ENCODE results near the gene PDE11A. TPM values are rescaled to one million over a fixed set of nuclear protein-coding genes. Genes with fewer than 3 reads are reported as not detected.
A peak's percentile ranks its signal among the peaks of the same experiment; 100 is the strongest.

The PDE11A gene
- total RNA-seq, 6 experiments from 2014 or later = 1.2 to 9.4 (median 6.3) TPM

DNA sequence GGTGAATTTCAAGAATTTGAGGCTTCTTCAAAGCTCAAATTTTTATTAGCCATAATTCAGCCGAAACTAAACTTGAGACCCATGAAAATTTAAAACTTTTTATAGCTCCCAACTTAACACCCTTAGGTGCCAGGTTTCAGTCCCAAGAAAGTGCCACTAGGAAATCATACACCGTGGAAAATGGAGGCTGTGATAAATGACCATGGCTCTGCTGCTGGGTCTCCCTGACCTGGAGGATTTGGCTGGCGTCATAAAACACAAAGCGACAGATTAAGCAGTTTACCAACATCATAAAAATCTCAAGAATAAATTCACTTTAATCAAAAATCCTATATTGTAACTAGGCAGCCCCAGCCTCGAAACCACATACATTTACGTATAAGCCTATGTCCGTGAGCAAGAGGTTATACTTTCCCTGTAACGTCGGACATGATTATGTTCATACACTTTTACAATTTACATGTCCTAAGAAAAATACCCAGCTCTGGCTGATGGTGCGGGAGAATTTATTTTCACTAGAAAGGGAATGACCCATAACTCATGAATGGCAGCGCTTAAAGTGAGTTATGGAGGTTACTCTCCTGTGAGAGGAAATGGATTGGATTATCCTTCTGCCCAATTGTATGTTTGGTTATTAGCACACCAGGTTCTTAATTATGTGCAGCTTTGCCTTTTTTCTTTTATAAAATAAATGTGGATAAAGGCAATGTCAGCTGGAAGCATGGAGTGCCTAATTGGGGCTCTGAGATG, 350.6 kb downstream of the PDE11A start:
- no peaks in the 10 kb centered on the region for H3K9me3 ChIP-seq
- TF ChIP-seq, protein P1, sequence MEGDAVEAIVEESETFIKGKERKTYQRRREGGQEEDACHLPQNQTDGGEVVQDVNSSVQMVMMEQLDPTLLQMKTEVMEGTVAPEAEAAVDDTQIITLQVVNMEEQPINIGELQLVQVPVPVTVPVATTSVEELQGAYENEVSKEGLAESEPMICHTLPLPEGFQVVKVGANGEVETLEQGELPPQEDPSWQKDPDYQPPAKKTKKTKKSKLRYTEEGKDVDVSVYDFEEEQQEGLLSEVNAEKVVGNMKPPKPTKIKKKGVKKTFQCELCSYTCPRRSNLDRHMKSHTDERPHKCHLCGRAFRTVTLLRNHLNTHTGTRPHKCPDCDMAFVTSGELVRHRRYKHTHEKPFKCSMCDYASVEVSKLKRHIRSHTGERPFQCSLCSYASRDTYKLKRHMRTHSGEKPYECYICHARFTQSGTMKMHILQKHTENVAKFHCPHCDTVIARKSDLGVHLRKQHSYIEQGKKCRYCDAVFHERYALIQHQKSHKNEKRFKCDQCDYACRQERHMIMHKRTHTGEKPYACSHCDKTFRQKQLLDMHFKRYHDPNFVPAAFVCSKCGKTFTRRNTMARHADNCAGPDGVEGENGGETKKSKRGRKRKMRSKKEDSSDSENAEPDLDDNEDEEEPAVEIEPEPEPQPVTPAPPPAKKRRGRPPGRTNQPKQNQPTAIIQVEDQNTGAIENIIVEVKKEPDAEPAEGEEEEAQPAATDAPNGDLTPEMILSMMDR (IDR thresholded peaks at IDR 0.05) = no peak
- no peak for TF ChIP-seq POLR2A (IDR thresholded peaks at IDR 0.05)
- no peak overlapping the region for H3K27ac ChIP-seq
- WGBS (ENCODE audit: insufficient coverage, low coverage, low lambda C conversion rate, missing lambda C conversion rate) = 82% methylated on average over 11 of the region's 11 CpGs
- H3K4me1 ChIP-seq = no peaks in the 10 kb centered on the region
- ATAC-seq (no peak), DNase-seq (no peak)
- intact Hi-C loops (cut with DNase I) = no loop called here
- no peaks in the 10 kb centered on the region for H3K36me3 ChIP-seq
- H3K27me3 ChIP-seq = no peaks in the 10 kb centered on the region
- H3K4me3 ChIP-seq = no peak overlapping the region

DNA sequence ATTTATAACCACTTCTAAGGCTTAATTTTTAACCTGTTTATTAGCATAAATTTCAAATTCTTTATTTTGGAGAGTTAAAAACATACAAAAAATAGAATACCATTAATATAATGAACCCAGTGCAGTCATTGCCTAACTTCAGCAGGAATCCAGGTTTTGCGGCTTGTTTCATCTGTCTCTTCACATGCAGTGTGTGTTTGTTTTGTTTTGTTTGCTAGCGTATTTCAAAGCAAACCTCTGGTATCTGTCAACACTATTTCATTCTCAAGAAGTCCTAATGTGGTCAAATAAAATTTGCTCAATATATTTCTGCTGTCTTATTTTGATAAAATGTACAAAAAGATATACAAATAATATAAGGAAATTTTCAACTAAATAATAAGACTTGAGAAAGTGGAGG, 351.5 kb downstream of the PDE11A start:
- peak; percentile 45 to 78 (median 67) for ATAC-seq
- intact Hi-C loops (cut with DNase I) = no loop called here
- 42% methylated on average over 2 of the region's 2 CpGs for WGBS (ENCODE audit: insufficient coverage, low coverage, low lambda C conversion rate, missing lambda C conversion rate)

DNA sequence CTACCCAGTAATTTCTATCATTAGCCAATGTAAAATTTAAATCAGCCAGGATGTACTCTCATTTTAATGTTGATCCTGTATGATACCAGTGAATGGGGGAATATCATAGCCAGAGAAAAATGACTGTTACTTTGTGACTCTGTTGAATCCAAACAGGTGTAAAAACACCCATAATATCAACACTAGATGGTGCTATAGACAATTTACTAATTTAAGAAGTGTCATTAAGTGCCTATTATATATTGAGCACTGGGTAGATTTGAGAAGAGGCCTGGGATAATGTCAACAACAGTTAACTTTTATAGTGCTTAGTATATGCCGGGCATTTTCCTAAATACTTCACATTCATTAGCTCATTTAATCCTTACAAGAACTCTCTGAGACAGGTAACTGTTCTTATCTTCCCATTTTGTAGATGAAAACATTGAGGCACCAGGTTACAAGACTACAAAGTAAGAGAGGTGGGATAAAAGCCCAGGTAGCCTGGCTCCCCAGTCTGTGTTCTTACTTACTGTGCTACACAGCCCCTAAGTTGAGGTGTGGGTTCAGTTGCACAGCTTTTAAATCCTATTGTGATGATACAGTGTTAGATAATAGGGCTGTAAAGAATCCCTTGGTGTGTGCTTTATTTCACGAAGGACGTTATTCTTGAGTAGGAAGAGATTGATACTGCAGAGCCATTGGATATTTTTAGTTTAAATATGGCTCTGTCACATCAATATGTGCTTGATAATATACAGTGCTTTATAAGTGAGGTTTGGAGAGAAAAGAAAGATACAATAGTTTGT, 354.6 kb downstream of the PDE11A start:
- Histone ChIP-seq H3K36me3 (no peaks in the 10 kb centered on the region), H3K27me3 (no peaks in the 10 kb centered on the region), H3K9me3 (no peaks in the 10 kb centered on the region), H3K27ac (no peak overlapping the region), H3K4me1 (no peaks in the 10 kb centered on the region), H3K4me3 (no peak overlapping the region)
- ATAC-seq (no peak), DNase-seq (no peak)
- TF ChIP-seq POLR2A (IDR thresholded peaks at IDR 0.05) = no peak
- TF ChIP-seq, protein P1 (IDR thresholded peaks at IDR 0.05) = peak in 3 of 4 donors; percentile 28 to 38 (median 33)
- intact Hi-C loops (cut with DNase I) = no loop called here
- WGBS (ENCODE audit: insufficient coverage, low coverage, low lambda C conversion rate, missing lambda C conversion rate) = 65% methylated on average over 3 of the region's 3 CpGs

More for the DNA sequence above, 351.5 kb downstream of the PDE11A start:
- Histone ChIP-seq H3K4me1 (no peaks in the 10 kb centered on the region), H3K4me3 (no peak overlapping the region), H3K27ac (no peak overlapping the region), H3K27me3 (no peaks in the 10 kb centered on the region), H3K36me3 (no peaks in the 10 kb centered on the region), H3K9me3 (no peaks in the 10 kb centered on the region)
- no peak for DNase-seq
- no peak for TF ChIP-seq POLR2A (IDR thresholded peaks at IDR 0.05)
- TF ChIP-seq, protein P1 (IDR thresholded peaks at IDR 0.05) = no peak

DNA sequence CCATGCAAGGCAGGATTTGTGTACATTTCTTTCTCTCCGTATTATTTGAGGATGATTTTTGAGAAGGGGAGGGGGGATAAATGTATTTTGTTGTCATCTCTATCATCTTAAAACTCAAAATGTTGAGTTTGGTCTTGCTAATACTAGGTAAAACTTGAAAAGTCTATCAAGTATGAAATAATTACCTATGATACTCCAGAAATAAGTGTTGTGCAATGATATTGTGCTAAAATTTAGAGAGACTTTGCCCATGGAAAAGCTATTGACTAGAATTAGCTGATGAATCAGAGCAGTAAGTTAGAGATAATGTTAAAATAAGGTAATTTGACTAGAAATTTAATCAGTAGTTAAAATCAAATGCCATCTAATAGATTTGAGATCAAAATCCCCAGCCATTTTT, 356.1 kb downstream of the PDE11A start:
- H3K27me3 ChIP-seq = no peaks in the 10 kb centered on the region
- no peak for ATAC-seq
- WGBS (ENCODE audit: insufficient coverage, low coverage, low lambda C conversion rate, missing lambda C conversion rate) = 83% methylated on average over 1 of the region's 1 CpG
- no peak overlapping the region for H3K4me3 ChIP-seq
- H3K27ac ChIP-seq = no peak overlapping the region
- no peaks in the 10 kb centered on the region for H3K9me3 ChIP-seq
- DNase-seq = no peak
- no peak for TF ChIP-seq POLR2A (IDR thresholded peaks at IDR 0.05)
- TF ChIP-seq, protein P1 (IDR thresholded peaks at IDR 0.05) = no peak
- H3K36me3 ChIP-seq = no peaks in the 10 kb centered on the region
- no peaks in the 10 kb centered on the region for H3K4me1 ChIP-seq
- intact Hi-C loops (cut with DNase I) = no loop called here
